Activated CD8-positive, alpha-beta T cell treated with anti-CD3 and anti-CD28 coated beads, Interleukin-2, amount 10 ng/mL, durations not matched to agents 7 days and 5 days (primary cell): Measurements from ENCODE around the gene CRTC2. TPM values are rescaled to one million over a fixed set of nuclear protein-coding genes. Genes with fewer than 3 reads are reported as not detected.

Source experiments
- ATAC-seq: fragments of 150-1000 bp; cut with Tn5 transposase; one replicate; pipeline ENCODE4 v1.10.0; 2021; ENCODE audit warnings: moderate library complexity
- CTCF ChIA-PET: fragments of 350-600 bp; sonication (Branson Sonifier 250); formaldehyde crosslinking; loops from one replicate; lab custom pipeline; 2021; ENCODE audit warnings: antibody characterized with exemption; lab: Charles Lee
- POLR2A ChIA-PET: fragments of 350-600 bp; sonication (Branson Sonifier 250); formaldehyde crosslinking; loops from one replicate; lab custom pipeline; 2021; ENCODE audit warnings: antibody characterized with exemption; lab: Charles Lee
- DNase-seq: peaks from one replicate; pipeline ENCODE4 v3.0.0-alpha.2; 2020
- H3K27ac Mint-ChIP-seq: one replicate; pipeline ENCODE4 v1.8.0; 2021; ENCODE audit warnings: mild to moderate bottlenecking, mixed read lengths
- H3K27me3 Mint-ChIP-seq: one replicate; pipeline ENCODE4 v1.8.0; 2021; ENCODE audit warnings: low read depth, mixed read lengths
- H3K36me3 Mint-ChIP-seq: one replicate; pipeline ENCODE4 v1.8.0; 2021; ENCODE audit warnings: low read depth, mixed read lengths
- H3K4me1 Mint-ChIP-seq: one replicate; pipeline ENCODE4 v1.8.0; 2021; ENCODE audit warnings: low read depth, mixed read lengths
- H3K4me3 Mint-ChIP-seq: one replicate; pipeline ENCODE4 v1.8.0; 2021; ENCODE audit warnings: mild to moderate bottlenecking, mixed read lengths
- H3K9me3 Mint-ChIP-seq: one replicate; pipeline ENCODE4 v1.8.0; 2022; ENCODE audit warnings: mixed read lengths; ENCODE audit not compliant: insufficient read depth
- total RNA-seq, 2 experiments: library from RNA; stranded (reverse); gene quantifications; one replicate each; pipeline ENCODE4 v1.2.3, GENCODE V29; 2021

Gene CRTC2
- total RNA-seq, 2 experiments from 2014 or later: 85.1 to 104 TPM

DNA sequence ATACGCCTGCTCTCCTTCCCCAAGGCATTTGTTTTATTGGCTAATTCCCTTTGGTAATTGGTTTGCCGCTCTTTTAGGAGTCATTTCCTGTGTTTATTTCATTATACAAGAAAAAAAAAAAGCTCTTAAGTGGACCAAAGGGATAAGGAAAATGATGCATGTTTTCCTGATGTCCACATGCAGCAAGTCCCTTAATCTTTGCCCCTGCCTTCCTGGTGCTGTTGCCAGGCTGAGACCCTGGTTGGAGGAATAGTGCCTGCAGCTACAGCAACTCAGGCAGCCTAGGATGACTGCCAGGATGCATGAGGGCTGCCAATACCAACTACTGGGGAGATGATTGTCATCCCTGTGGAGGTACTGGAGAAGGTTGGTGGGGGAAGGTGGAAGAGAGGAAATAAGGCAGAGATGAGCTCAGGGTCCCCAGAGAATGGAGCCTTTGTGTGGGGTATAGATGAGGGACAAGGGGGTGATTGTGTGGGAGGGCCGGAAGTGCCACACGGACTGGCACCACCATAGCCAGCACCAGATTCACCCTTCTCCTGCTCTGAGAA is 29.5 kb downstream of the CRTC2 start:
- Mint-ChIP-seq H3K4me3 (no peak overlapping the region), H3K9me3 (no peaks in the 10 kb centered on the region), H3K27ac (peak overlapping the region; percentile 39), H3K27me3 (no peaks in the 10 kb centered on the region), H3K4me1 (peaks cover 14% of the 10 kb centered on the region), H3K36me3 (peaks cover 33% of the 10 kb centered on the region)
- ChIA-PET POLR2A (interaction anchor here (0.8 to 1.7 kb wide), 4 partner anchors 10 to 16 kb away, joined by 4 to 7 read pairs (median 6); no protein-coding TSS in a partner anchor), CTCF (interaction anchor here (1.2 to 1.9 kb wide), 3 partner anchors 11 to 17 kb away, joined by 4 to 6 read pairs (median 4); partner anchors contain the start of gene DENND4B)
- ATAC-seq (no peak), DNase-seq (no peak)

DNA sequence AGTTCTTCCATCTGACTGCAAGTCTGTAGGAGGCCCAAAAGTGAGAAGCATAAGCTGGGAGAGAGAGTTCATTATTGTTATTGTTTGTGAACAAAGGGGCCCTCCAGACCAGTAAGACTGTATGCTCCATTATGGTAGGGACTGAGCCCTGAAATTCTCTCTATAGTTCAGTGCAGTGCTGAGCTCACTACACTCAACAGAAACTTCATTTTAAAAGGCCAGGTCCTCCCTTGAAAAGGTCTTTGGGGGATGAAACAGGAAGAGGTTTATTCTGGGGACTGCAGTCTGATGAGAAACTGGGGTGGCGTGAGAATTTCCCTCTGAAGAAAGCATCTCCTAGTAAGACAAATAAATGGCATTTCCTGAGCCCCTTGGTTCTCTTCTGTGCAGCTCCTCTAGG is 30.2 kb downstream of the CRTC2 start:
- peak overlapping the region; percentile 39 for H3K27ac Mint-ChIP-seq
- no peaks in the 10 kb centered on the region for H3K27me3 Mint-ChIP-seq
- H3K9me3 Mint-ChIP-seq: no peaks in the 10 kb centered on the region
- H3K4me1 Mint-ChIP-seq: peaks cover 17% of the 10 kb centered on the region
- DNase-seq (no peak), ATAC-seq (no peak)
- ChIA-PET CTCF (interaction anchor here (0.6 to 1.9 kb wide), 4 partner anchors 11 to 59 kb away, joined by 3 to 6 read pairs (median 4); partner anchors contain the start of gene DENND4B), POLR2A (interaction anchor here (0.6 to 1.5 kb wide), 3 partner anchors 9 to 39 kb away, joined by 3 to 6 read pairs (median 4); partner anchors contain the start of gene CREB3L4)
- no peak overlapping the region for H3K4me3 Mint-ChIP-seq
- H3K36me3 Mint-ChIP-seq: peaks cover 29% of the 10 kb centered on the region

DNA sequence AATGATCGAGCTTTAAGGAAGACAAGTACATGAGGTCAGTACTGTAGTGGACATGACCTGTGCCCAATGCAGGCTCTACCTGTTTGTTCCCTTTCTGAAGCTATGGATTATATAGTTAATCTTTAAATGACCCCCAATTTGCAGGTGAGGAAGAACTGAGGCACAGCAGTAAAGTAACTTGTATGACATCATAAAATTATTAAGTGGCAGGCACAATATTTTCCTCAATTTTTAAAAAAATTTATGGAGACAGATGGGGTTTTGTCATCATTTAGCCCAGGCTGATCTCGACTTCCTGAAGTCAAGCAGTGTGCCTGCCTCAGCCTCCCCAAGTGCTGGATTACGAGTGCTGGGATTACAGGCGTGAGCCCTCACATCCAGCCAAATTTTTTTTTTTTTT is 32.0 kb downstream of the CRTC2 start:
- ChIA-PET CTCF (interaction anchor here (1.2 kb wide), 1 partner anchor 19 kb away, joined by 7 read pairs; the partner anchor contains the start of gene DENND4B), POLR2A (interaction anchor here (1.2 to 1.9 kb wide), 2 partner anchors 13 to 19 kb away, joined by 4 to 8 read pairs; no protein-coding TSS in a partner anchor)
- Mint-ChIP-seq H3K36me3 (peaks cover 22% of the 10 kb centered on the region), H3K27me3 (no peaks in the 10 kb centered on the region), H3K4me3 (no peak overlapping the region), H3K9me3 (no peaks in the 10 kb centered on the region), H3K4me1 (peaks cover 20% of the 10 kb centered on the region), H3K27ac (no peak overlapping the region)
- DNase-seq (no peak), ATAC-seq (no peak)

DNA sequence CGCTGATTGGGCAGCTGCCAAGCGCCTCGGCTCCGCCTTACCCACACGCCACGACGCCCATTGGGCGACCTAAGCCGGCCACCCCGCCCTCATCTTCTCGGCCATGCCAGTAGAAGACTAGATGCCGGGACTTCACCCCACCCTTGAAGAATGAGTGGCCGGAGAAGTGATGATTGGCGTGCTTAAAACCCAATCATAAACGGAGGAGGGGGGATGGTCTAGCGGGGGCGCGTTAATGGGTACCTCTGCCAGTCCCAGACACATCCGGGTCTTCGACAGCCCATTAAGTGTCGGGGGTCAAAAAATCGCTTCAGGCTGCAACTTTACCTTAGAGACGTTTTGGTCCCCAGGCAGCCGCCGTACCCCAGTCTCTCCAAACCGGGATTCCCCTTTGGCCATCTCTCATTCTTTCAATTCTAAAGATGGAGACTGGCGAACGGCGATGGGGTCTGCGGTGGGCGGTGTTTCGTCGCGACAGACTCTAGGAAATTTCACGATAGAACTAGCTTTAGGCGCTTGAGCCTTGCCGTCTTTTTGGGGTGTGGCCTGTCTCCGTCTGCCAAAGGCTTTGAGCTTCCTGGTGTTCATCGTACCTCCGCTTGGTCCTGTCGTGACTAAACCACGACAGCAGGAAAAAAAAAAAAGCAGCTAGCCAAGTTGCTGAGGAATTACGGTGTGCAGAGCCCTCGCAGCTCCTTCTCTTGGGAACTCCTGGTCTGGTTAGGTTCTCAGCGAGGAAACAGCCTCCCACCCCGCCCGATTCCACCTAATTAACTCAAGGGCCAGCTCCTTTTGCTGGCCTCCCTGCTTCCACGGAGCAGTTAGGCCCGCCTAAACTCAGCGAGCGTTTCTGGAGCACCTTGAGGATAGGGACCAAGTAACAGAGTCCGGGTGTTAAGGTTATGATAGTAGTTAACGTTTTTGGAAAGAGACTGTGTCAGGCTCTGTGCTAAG is 35.2 kb downstream of the CRTC2 start, which contains the start of gene GATAD2B:
TSS of gene GATAD2B (minus strand) at position 1 of the 954 bp plus-strand sequence. CDS start 94,625 bp downstream, outside the sequence.
- Mint-ChIP-seq H3K27me3 (no peaks in the 10 kb centered on the region), H3K36me3 (peaks cover 21% of the 10 kb centered on the region), H3K4me3 (peak within 1 kb of the TSS; percentile 95), H3K27ac (peak within 1 kb of the TSS; percentile 96), H3K9me3 (no peaks in the 10 kb centered on the region), H3K4me1 (peaks cover 38% of the 10 kb centered on the region)
- ATAC-seq: peak; percentile 96
- peak; percentile 100 for DNase-seq
- ChIA-PET CTCF (interaction anchor here (0.7 to 7.2 kb wide), 12 partner anchors 12 to 412 kb away, joined by 3 to 70 read pairs (median 4); partner anchors contain the start of genes CREB3L4, DENND4B and RAB13), POLR2A (interaction anchor here (0.6 to 3.7 kb wide), 26 partner anchors 10 to 406 kb away, joined by 3 to 71 read pairs (median 3); partner anchors contain the start of genes CREB3L4, CRTC2, DENND4B and JTB)

DNA sequence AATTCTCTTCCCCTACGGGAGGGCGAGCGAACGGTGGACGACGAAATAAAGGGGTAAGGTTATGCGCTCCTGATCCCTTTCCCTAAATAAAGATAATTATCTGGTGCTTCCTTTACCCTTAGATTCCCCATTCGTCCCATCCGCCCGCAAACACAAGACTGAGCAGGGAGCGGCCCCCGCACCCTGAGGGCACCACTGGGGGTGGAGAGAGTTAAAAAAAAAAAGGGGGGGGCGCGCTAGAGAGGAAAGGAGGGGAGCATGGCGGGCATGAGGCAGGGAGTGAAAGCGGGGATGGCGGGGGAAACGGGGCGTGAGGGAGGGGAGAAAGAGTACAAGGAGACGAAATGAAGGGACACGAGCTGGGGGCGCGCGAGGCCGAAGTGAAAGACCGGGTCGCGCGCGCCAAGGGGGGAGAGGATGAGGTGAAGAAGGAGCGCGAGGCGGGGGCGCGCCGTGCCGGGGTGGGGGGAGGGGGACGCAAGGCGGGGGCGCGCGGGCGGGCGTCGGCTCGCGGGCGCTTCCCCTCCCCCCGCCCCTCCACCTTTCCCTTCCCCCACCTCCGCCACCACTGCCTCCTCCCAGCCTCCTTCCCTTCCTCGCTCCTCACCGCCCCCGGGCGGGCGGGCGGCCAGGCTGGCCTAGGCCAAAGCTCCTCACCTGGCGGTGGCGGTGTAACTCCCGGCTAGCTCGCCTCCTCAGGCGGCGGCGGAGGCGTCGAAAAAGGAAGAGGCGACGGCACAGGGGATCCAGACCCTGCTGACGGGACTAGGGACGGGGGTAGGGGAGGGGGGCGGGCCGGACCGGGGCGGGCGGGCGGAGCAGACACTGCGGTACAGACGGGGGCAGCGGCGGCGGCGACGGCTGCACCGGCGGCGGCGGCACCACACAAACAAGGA is 36.1 kb downstream of the CRTC2 start:
- DNase-seq (peak; percentile 80), ATAC-seq (peak; percentile 2)
- H3K4me3 Mint-ChIP-seq: peak overlapping the region; percentile 95
- peak overlapping the region; percentile 96 for H3K27ac Mint-ChIP-seq
- H3K27me3 Mint-ChIP-seq: no peaks in the 10 kb centered on the region
- H3K4me1 Mint-ChIP-seq: peaks cover 42% of the 10 kb centered on the region
- POLR2A ChIA-PET: interaction anchor here (0.7 to 3.7 kb wide), 14 partner anchors 9 to 235 kb away, joined by 3 to 71 read pairs (median 4); partner anchors contain the start of genes CREB3L4, CRTC2, DENND4B and JTB
- no peaks in the 10 kb centered on the region for H3K9me3 Mint-ChIP-seq
- peaks cover 28% of the 10 kb centered on the region for H3K36me3 Mint-ChIP-seq
- CTCF ChIA-PET: interaction anchor here (0.7 to 7.2 kb wide), 17 partner anchors 11 to 149 kb away, joined by 3 to 70 read pairs (median 6); partner anchors contain the start of genes CREB3L4, DENND4B and RAB13

DNA sequence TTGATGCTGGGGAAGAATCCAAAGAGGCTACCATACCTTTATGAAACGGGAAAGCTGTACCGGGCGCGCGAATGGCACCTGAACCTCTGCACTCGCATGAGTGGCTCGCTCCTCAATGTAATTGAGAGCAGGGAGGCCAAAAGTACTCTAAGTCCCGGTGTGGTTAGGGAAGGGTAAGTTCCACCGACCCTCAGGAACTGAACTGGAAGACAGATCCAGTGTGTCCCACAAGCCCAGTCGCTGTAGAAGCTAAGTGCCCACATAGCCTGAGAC is 36.7 kb downstream of the CRTC2 start:
- CTCF ChIA-PET: interaction anchor here (0.7 to 7.2 kb wide), 13 partner anchors 10 to 148 kb away, joined by 3 to 70 read pairs (median 7); partner anchors contain the start of genes CREB3L4, DENND4B and RAB13
- peaks cover 42% of the 10 kb centered on the region for H3K4me1 Mint-ChIP-seq
- ATAC-seq (no peak), DNase-seq (no peak)
- peak overlapping the region; percentile 82 for H3K4me3 Mint-ChIP-seq
- no peaks in the 10 kb centered on the region for H3K9me3 Mint-ChIP-seq
- no peaks in the 10 kb centered on the region for H3K27me3 Mint-ChIP-seq
- POLR2A ChIA-PET: interaction anchor here (1.1 to 3.7 kb wide), 8 partner anchors 23 to 116 kb away, joined by 3 to 71 read pairs (median 5); partner anchors contain the start of genes CREB3L4, CRTC2, DENND4B and JTB
- peaks cover 28% of the 10 kb centered on the region for H3K36me3 Mint-ChIP-seq
- peak overlapping the region; percentile 96 for H3K27ac Mint-ChIP-seq

DNA sequence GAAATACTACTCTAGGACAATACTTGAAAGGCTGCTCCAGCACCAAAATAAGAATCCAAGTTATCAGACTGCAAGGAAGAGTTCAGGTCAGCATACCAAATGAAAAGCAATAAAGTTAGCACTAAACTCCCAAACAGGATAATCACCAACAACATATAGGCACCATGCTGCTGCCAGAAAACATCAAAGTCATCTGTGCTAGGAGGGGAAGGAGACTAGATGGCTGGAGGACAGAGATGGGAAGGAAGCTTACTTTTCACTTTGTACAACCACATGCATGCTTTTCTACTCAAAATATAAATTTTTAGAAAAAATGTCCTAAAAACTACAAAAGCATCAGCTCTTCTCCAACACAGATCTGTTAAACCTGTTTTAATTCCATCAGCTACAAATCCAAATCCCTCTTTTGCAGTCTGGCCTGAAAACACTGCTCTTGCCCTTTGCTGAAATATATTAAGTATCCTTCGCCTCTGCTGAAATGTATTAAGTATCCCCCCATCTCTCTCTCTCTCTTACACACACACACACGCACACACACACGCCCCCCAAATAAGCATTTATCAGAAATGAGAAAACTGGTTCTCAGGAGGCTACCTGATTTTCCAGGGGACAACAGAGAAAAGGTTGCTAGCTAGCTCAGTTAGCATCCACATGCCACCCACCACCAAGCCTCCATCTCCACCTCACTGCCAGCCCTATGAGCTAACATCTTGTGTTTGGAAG is 37.2 kb downstream of the CRTC2 start:
- Mint-ChIP-seq H3K9me3 (no peaks in the 10 kb centered on the region), H3K4me3 (peak overlapping the region; percentile 82), H3K36me3 (peaks cover 30% of the 10 kb centered on the region), H3K27ac (peak overlapping the region; percentile 96), H3K27me3 (no peaks in the 10 kb centered on the region), H3K4me1 (peaks cover 44% of the 10 kb centered on the region)
- CTCF ChIA-PET: interaction anchor here (0.7 to 7.2 kb wide), 15 partner anchors 10 to 148 kb away, joined by 3 to 70 read pairs (median 6); partner anchors contain the start of genes CREB3L4, DENND4B, RAB13 and SLC27A3
- POLR2A ChIA-PET: interaction anchor here (0.9 to 3.7 kb wide), 7 partner anchors 24 to 116 kb away, joined by 3 to 71 read pairs (median 4); partner anchors contain the start of genes CREB3L4, DENND4B, JTB and RPS27
- ATAC-seq: no peak
- peak; percentile 32 for DNase-seq

DNA sequence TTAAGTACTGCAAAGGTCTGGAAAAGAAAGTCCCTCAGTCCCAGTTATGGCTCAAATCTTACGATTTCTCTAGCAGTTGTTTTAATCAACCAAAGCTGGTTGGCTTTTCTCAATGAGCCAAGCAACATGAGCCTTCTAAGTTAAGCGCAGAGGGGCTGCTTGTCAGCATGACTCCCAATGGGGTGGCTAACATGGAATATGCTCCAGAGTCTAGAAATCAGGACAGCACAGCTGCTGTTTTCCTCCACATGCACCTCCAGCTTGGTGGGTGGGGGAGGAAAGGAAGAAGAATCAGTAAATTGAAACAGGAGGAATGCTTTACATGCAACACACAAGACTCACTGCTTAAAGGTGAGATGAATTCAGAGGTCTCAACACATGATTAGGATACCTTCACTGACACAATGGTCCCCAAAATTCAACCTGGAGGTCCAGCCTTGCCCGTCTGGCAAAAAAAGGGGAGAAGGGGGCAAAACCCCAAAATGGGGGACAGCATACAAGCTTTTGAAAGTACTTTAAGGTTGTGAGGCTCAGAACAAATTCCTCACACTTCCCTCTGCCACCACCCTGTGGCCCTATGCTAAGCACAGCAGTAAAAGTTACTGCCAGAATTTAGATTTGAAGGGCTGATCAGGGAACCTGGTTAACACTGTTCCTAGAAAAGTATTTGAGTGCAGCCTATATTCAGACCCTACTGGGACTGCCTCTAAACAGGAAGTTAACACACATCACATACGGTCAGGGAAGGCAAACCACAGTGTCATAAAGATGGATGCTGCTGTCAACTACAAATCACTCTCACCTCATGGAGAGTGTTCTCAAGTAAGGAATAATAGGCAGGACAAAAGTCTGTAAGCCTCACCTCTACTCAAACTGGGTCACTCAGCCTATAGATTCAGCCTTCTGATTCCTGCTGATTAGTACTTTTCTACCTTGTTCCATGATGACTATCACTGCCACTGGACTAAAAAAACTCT is 38.2 kb downstream of the CRTC2 start:
- H3K9me3 Mint-ChIP-seq: no peaks in the 10 kb centered on the region
- H3K27ac Mint-ChIP-seq: peak overlapping the region; percentile 72
- peak overlapping the region; percentile 82 for H3K4me3 Mint-ChIP-seq
- DNase-seq (peak; percentile 59), ATAC-seq (peak; percentile 1)
- ChIA-PET POLR2A (interaction anchor here (0.7 to 3.7 kb wide), 9 partner anchors 8 to 238 kb away, joined by 3 to 71 read pairs (median 3); partner anchors contain the start of genes CREB3L4, DENND4B and RPS27), CTCF (interaction anchor here (0.6 to 7.2 kb wide), 21 partner anchors 10 to 147 kb away, joined by 3 to 70 read pairs (median 5); partner anchors contain the start of genes CREB3L4, DENND4B, RAB13 and SLC27A3)
- H3K4me1 Mint-ChIP-seq: peaks cover 45% of the 10 kb centered on the region
- H3K36me3 Mint-ChIP-seq: peaks cover 32% of the 10 kb centered on the region
- H3K27me3 Mint-ChIP-seq: no peaks in the 10 kb centered on the region

DNA sequence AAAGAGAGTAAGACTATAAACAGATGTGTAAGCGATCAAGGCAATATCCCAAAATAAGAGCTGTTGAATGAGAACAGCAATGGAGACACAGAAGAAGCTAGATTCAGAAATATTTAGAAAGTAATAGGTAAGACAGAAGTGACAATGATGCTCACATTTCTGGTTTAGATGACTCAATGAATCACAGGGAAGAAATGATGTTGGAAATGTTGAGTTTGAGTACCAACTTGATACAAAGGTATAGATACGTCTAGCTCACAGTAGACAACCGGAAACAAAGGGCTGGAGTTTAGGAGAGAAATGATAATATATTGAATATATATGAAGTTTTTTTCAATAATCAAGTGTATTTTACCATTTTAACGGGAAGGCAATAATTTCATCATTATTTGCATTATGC is 42.1 kb downstream of the CRTC2 start:
- CTCF ChIA-PET: interaction anchor here (0.7 to 1.1 kb wide), 2 partner anchors 21 to 51 kb away, joined by 3 read pairs; partner anchors contain the start of gene CREB3L4
- peaks cover 35% of the 10 kb centered on the region for H3K36me3 Mint-ChIP-seq
- DNase-seq (no peak), ATAC-seq (no peak)
- POLR2A ChIA-PET: no interaction called here
- no peaks in the 10 kb centered on the region for H3K27me3 Mint-ChIP-seq
- no peaks in the 10 kb centered on the region for H3K9me3 Mint-ChIP-seq
- H3K4me1 Mint-ChIP-seq: peaks cover 42% of the 10 kb centered on the region
- H3K4me3 Mint-ChIP-seq: no peak overlapping the region
- H3K27ac Mint-ChIP-seq: no peak overlapping the region
